GM23338 (cell line): ENCODE results near the gene SRXN1. TPM values are rescaled to one million over a fixed set of nuclear protein-coding genes. Genes with fewer than 3 reads are reported as not detected.

Source experiments
- ATAC-seq: fragments of 200-7000 bp; cut with Tn5 transposase; 3 replicates; pipeline ENCODE4 v1.9.1; 2020
- DNase-seq: peaks from one replicate; pipeline ENCODE4 v3.0.0-alpha.2; 2015; ENCODE audit warnings: low spot score
- H2AFZ ChIP-seq: fragments of 200-600 bp; sonication (generic); 2 replicates; pipeline ENCODE4 v1.8.0; 2016; ENCODE audit warnings: antibody characterized with exemption, mild to moderate bottlenecking, moderate library complexity
- H3F3A ChIP-seq: fragments of 200-600 bp; sonication (generic); replicated peaks from 2 replicates; pipeline ENCODE4 v1.8.0; 2017; ENCODE audit warnings: antibody characterized with exemption, mixed run types, low read depth
- H3K27ac ChIP-seq: fragments of 200-600 bp; sonication (generic); 2 replicates; pipeline ENCODE4 v1.6.1; 2016; ENCODE audit warnings: low read depth
- H3K27me3 ChIP-seq: fragments of 200-600 bp; sonication (generic); 2 replicates; pipeline ENCODE4 v1.8.0; 2016; ENCODE audit warnings: mild to moderate bottlenecking, mixed run types, moderate library complexity; ENCODE audit not compliant: insufficient read depth
- H3K36me3 ChIP-seq: fragments of 200-600 bp; sonication (generic); 2 replicates; pipeline ENCODE4 v1.8.0; 2016; ENCODE audit warnings: mild to moderate bottlenecking; ENCODE audit not compliant: insufficient read depth
- H3K4me1 ChIP-seq: fragments of 200-600 bp; sonication (generic); 2 replicates; pipeline ENCODE4 v1.8.0; 2016; ENCODE audit warnings: mild to moderate bottlenecking, moderate library complexity; ENCODE audit not compliant: insufficient read depth
- H3K4me2 ChIP-seq: fragments of 200-600 bp; sonication (generic); 2 replicates; pipeline ENCODE4 v1.7.1; 2017; ENCODE audit warnings: mixed run types
- H3K4me3 ChIP-seq: fragments of 200-600 bp; sonication (generic); 2 replicates; pipeline ENCODE4 v1.6.1; 2016; ENCODE audit warnings: mixed run types
- H3K79me2 ChIP-seq: fragments of 200-600 bp; sonication (generic); replicated peaks from 2 replicates; pipeline ENCODE4 v1.8.0; 2017; ENCODE audit warnings: mild to moderate bottlenecking; ENCODE audit not compliant: insufficient read depth
- H3K9me2 ChIP-seq: fragments of 200-600 bp; sonication (generic); 2 replicates; pipeline ENCODE4 v1.8.0; 2017; ENCODE audit not compliant: insufficient read depth
- H4K20me1 ChIP-seq: fragments of 200-600 bp; sonication (generic); replicated peaks from 2 replicates; pipeline ENCODE4 v1.8.0; 2017; ENCODE audit warnings: mild to moderate bottlenecking; ENCODE audit not compliant: insufficient read depth
- H3K27ac Mint-ChIP-seq: 2 replicates; pipeline ENCODE4 v1.8.0; 2020; ENCODE audit warnings: inconsistent platforms, mild to moderate bottlenecking, moderate library complexity, mixed read lengths
- H3K27me3 Mint-ChIP-seq: 3 replicates; pipeline ENCODE4 v1.8.0; 2022; ENCODE audit warnings: low read depth, mild to moderate bottlenecking, moderate library complexity, mixed read lengths, inconsistent platforms; ENCODE audit not compliant: insufficient read depth, poor library complexity
- H3K36me3 Mint-ChIP-seq: 3 replicates; pipeline ENCODE4 v1.8.0; 2021; ENCODE audit warnings: low read depth, mild to moderate bottlenecking, inconsistent platforms, moderate library complexity, mixed read lengths
- H3K4me1 Mint-ChIP-seq: 3 replicates; pipeline ENCODE4 v1.8.0; 2020; ENCODE audit warnings: mild to moderate bottlenecking, inconsistent platforms, mixed read lengths
- H3K4me3 Mint-ChIP-seq: 3 replicates; pipeline ENCODE4 v1.8.0; 2021; ENCODE audit warnings: moderate library complexity, mild to moderate bottlenecking, inconsistent platforms, mixed read lengths
- H3K9me3 Mint-ChIP-seq: 3 replicates; pipeline ENCODE4 v1.8.0; 2020; ENCODE audit warnings: moderate library complexity, mild to moderate bottlenecking, inconsistent platforms, mixed read lengths
- EZH2 ChIP-seq: fragments of 200-600 bp; sonication (generic); IDR thresholded peaks from one replicate; pipeline ENCODE4 v1.8.0; 2017; ENCODE audit warnings: antibody characterized with exemption, mild to moderate bottlenecking, low read depth; ENCODE audit not compliant: unreplicated experiment
- EZH2phosphoT487 ChIP-seq: fragments of 200-600 bp; sonication (generic); IDR thresholded peaks from one replicate; pipeline ENCODE4 v1.8.1; 2018; ENCODE audit warnings: antibody characterized with exemption; ENCODE audit not compliant: unreplicated experiment
- NANOG ChIP-seq: IDR thresholded peaks from 2 replicates; pipeline ENCODE4 v1.6.1; 2016; ENCODE audit warnings: antibody characterized with exemption, borderline replicate concordance
- POLR2AphosphoS5 ChIP-seq: IDR thresholded peaks from 2 replicates; pipeline ENCODE4 v1.6.1; 2016; ENCODE audit warnings: antibody characterized with exemption, low read depth
- STAT1 ChIP-seq: IDR thresholded peaks from one replicate; pipeline ENCODE4 v1.6.1; 2016; ENCODE audit warnings: antibody characterized with exemption; ENCODE audit not compliant: unreplicated experiment
- ZNF114 ChIP-seq: fragments of 250-450 bp; sonication (Bioruptor Pico); IDR thresholded peaks from 2 replicates; pipeline ENCODE4 v1.5.0; 2020; ENCODE audit warnings: mild to moderate bottlenecking, moderate library complexity
- ZNF331 ChIP-seq: fragments of 250-450 bp; sonication (Bioruptor Pico); IDR thresholded peaks from 2 replicates; pipeline ENCODE4 v1.5.0; 2020; ENCODE audit warnings: low read depth, mild to moderate bottlenecking, moderate library complexity
- polyA plus RNA-seq: library from polyadenylated mRNA; unstranded; fragments of >200 nt; fragmentation: Nextera tagmentation; extraction: Ambion mirVana; gene quantifications from 2 replicates; pipeline ENCODE4 v1.2.1, GENCODE V29; 2016
- total RNA-seq: library from RNA; depleted of rRNA; stranded (reverse); fragments of >200 nt; shearing (Covaris generic); gene quantifications from 2 replicates; pipeline ENCODE4 v1.2.3, GENCODE V29; 2014
- TF ChIP-seq, protein P1 (sequence below): IDR thresholded peaks from one replicate; pipeline ENCODE4 v1.6.1; 2018; ENCODE audit warnings: antibody characterized with exemption; ENCODE audit not compliant: unreplicated experiment
- TF ChIP-seq, protein P2 (sequence below), 2 experiments: fragments of 200-600 bp in 1 of 2; sonication (generic) in 1 of 2; conservative IDR thresholded peaks; 2 replicates each; pipeline versions ENCODE4 v1.5.1 to v1.6.1; 2016 to 2017; ENCODE audit warnings: antibody characterized with exemption in 2 of 2, low read depth in 2 of 2, mild to moderate bottlenecking in 2 of 2, moderate library complexity in 1 of 2

Gene SRXN1
- total and polyA plus RNA-seq, 2 experiments from 2014 or later: 8.4 to 26.6 TPM

DNA sequence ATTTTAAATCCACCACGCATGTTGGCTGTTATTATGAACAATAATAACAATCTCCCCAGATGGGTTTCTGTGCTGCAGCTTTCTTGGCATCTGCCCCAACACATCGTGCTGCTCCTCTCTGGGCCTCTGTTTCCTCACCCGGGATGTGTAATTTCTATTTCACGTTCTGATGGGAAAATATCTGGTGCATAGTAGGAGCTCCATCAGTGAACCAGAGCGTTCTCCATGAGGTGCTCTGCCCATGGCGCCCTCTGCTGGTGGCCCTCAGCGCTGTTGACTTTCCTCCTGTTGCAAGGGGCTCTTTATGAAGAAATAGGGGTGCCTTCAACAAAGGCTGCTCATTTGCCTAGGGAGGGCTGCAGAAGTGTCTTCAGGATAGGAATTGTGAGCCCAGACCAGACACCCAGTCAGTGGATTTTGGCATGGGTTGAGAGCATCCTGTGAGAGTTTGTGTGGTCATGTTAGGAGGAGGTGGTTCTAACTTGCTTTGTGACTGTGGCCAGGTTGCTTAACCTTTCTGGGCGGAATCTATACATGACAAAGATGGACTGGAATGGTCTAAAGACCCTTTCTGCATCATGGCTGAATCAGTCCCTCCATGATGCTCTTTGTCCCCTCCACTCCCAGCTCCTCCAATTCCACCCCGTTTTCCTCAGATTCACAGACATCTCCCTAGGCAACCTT, 14.5 kb upstream of the SRXN1 start:
- Histone ChIP-seq H2AFZ (no peak overlapping the region), H3K27me3 (peaks cover 36% of the 10 kb centered on the region), H4K20me1 (no peaks in the 10 kb centered on the region), H3K27ac (no peak overlapping the region), H3K4me2 (no peak overlapping the region), H3K4me3 (no peak overlapping the region), H3K36me3 (no peaks in the 10 kb centered on the region; the same call in 1 of the 2 replicates), H3K79me2 (no peaks in the 10 kb centered on the region), H3K9me2 (no peaks in the 10 kb centered on the region), H3K4me1 (peaks cover 37% of the 10 kb centered on the region), H3F3A (peaks cover 14% of the 10 kb centered on the region)
- TF ChIP-seq, protein P1, sequence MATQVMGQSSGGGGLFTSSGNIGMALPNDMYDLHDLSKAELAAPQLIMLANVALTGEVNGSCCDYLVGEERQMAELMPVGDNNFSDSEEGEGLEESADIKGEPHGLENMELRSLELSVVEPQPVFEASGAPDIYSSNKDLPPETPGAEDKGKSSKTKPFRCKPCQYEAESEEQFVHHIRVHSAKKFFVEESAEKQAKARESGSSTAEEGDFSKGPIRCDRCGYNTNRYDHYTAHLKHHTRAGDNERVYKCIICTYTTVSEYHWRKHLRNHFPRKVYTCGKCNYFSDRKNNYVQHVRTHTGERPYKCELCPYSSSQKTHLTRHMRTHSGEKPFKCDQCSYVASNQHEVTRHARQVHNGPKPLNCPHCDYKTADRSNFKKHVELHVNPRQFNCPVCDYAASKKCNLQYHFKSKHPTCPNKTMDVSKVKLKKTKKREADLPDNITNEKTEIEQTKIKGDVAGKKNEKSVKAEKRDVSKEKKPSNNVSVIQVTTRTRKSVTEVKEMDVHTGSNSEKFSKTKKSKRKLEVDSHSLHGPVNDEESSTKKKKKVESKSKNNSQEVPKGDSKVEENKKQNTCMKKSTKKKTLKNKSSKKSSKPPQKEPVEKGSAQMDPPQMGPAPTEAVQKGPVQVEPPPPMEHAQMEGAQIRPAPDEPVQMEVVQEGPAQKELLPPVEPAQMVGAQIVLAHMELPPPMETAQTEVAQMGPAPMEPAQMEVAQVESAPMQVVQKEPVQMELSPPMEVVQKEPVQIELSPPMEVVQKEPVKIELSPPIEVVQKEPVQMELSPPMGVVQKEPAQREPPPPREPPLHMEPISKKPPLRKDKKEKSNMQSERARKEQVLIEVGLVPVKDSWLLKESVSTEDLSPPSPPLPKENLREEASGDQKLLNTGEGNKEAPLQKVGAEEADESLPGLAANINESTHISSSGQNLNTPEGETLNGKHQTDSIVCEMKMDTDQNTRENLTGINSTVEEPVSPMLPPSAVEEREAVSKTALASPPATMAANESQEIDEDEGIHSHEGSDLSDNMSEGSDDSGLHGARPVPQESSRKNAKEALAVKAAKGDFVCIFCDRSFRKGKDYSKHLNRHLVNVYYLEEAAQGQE: no peak
- TF ChIP-seq EZH2phosphoT487 (no peak), ZNF114 (no peak)
- TF ChIP-seq, protein P2, sequence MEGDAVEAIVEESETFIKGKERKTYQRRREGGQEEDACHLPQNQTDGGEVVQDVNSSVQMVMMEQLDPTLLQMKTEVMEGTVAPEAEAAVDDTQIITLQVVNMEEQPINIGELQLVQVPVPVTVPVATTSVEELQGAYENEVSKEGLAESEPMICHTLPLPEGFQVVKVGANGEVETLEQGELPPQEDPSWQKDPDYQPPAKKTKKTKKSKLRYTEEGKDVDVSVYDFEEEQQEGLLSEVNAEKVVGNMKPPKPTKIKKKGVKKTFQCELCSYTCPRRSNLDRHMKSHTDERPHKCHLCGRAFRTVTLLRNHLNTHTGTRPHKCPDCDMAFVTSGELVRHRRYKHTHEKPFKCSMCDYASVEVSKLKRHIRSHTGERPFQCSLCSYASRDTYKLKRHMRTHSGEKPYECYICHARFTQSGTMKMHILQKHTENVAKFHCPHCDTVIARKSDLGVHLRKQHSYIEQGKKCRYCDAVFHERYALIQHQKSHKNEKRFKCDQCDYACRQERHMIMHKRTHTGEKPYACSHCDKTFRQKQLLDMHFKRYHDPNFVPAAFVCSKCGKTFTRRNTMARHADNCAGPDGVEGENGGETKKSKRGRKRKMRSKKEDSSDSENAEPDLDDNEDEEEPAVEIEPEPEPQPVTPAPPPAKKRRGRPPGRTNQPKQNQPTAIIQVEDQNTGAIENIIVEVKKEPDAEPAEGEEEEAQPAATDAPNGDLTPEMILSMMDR (conservative IDR thresholded peaks at IDR 0.05; ENCODE audit: low read depth in 2 of 2): peak; percentile 94 to 97
- Mint-ChIP-seq H3K4me3 (no peak overlapping the region), H3K36me3 (no peaks in the 10 kb centered on the region), H3K27ac (no peak overlapping the region), H3K9me3 (0 out of 3 replicates have a peak, but pooled peaks cover 3% of the 10 kb centered on the region), H3K27me3 (peaks cover 30% of the 10 kb centered on the region), H3K4me1 (peaks cover 68% of the 10 kb centered on the region)
- DNase-seq (peak; percentile 87), ATAC-seq (peak; percentile 29)

DNA sequence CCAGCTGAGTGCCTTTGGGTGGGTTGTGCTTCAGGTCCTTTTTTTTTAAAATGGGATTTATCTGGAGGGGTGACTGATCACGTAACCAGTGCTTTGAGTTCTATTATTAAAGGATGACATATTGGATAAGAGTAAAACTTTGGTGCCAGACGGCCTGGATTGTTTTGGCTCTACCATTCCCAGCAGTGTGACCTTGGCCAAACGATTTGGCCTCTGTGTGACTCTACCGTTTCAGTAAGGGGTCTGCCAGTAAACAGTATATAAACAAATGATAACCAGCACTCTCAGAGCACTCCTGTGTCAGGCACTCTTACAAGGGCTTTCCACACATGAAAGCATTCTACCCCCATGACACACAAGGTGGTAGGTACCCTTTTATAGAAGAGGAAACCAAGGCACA, 13.9 kb upstream of the SRXN1 start:
- Mint-ChIP-seq H3K27me3 (peaks cover 34% of the 10 kb centered on the region), H3K4me1 (peaks cover 66% of the 10 kb centered on the region), H3K27ac (no peak overlapping the region), H3K9me3 (0 out of 3 replicates have a peak, but pooled peaks cover 3% of the 10 kb centered on the region), H3K36me3 (no peaks in the 10 kb centered on the region), H3K4me3 (no peak overlapping the region; the same call in 2 of the 3 replicates)
- TF ChIP-seq POLR2AphosphoS5 (no peak), NANOG (no peak), STAT1 (no peak), EZH2 (no peak), ZNF114 (no peak), ZNF331 (CRISPR knock-in tag) (no peak)
- no peak for DNase-seq
- H4K20me1 ChIP-seq: no peaks in the 10 kb centered on the region
- no peak overlapping the region for H3K27ac ChIP-seq
- H3K27me3 ChIP-seq: peaks cover 42% of the 10 kb centered on the region
- peaks cover 42% of the 10 kb centered on the region for H3K4me1 ChIP-seq
- H3K4me2 ChIP-seq: no peak overlapping the region; the same call in 1 of the 2 replicates
- peaks cover 14% of the 10 kb centered on the region for H3F3A ChIP-seq
- H3K79me2 ChIP-seq: no peaks in the 10 kb centered on the region
- H3K9me2 ChIP-seq: no peaks in the 10 kb centered on the region
- no peak overlapping the region for H2AFZ ChIP-seq
- no peak for ATAC-seq
- no peaks in the 10 kb centered on the region; the same call in 1 of the 2 replicates for H3K36me3 ChIP-seq
- no peak overlapping the region for H3K4me3 ChIP-seq
